Neural cell (in vitro differentiated cells): ENCODE data around the gene STAM2. TPM values are rescaled to one million over a fixed set of nuclear protein-coding genes. Genes with fewer than 3 reads are reported as not detected.

Experiments
- H2AFZ ChIP-seq: fragments of 200-600, 300-800 bp; sonication (generic), shearing (Covaris generic); 2 replicates; pipeline ENCODE4 v1.6.0; 2014; ENCODE audit warnings: low read depth, mild to moderate bottlenecking, antibody characterized with exemption, low read length, moderate library complexity
- H3F3A ChIP-seq: fragments of 200-600 bp; shearing (Covaris generic); 2 replicates; pipeline ENCODE4 v1.6.1; 2016; ENCODE audit warnings: mild to moderate bottlenecking, moderate library complexity, mixed read lengths, antibody characterized with exemption, low read length; ENCODE audit not compliant: insufficient read depth, poor library complexity, severe bottlenecking
- H3K27ac ChIP-seq: fragments of 200-600, 300-800 bp; sonication (generic), shearing (Covaris generic); 2 replicates; pipeline ENCODE4 v1.5.1; 2014; ENCODE audit warnings: mild to moderate bottlenecking, low read length, moderate library complexity
- H3K27me3 ChIP-seq: fragments of 300-800, 200-600 bp; sonication (generic), shearing (Covaris generic); 2 replicates; pipeline ENCODE4 v1.6.0; 2014; ENCODE audit warnings: mild to moderate bottlenecking, low read depth, low read length, moderate library complexity; ENCODE audit not compliant: insufficient read depth
- H3K36me3 ChIP-seq: fragments of 300-800, 200-600 bp; sonication (generic), shearing (Covaris generic); 2 replicates; pipeline ENCODE4 v1.5.1; 2014; ENCODE audit warnings: mild to moderate bottlenecking, antibody characterized with exemption, low read length, moderate library complexity; ENCODE audit not compliant: insufficient read depth
- H3K4me2 ChIP-seq: fragments of 300-800, 200-600 bp; sonication (generic), shearing (Covaris generic); 2 replicates; pipeline ENCODE4 v1.6.0; 2014; ENCODE audit warnings: mild to moderate bottlenecking, low read length
- H3K4me3 ChIP-seq: fragments of 300-800, 200-600 bp; sonication (generic), shearing (Covaris generic); 2 replicates; pipeline ENCODE4 v1.5.1; 2014; ENCODE audit warnings: mild to moderate bottlenecking, low read length, moderate library complexity
- H3K79me2 ChIP-seq: fragments of 200-600 bp; shearing (Covaris generic); replicated peaks from 2 replicates; pipeline ENCODE4 v1.6.0; 2014; ENCODE audit warnings: mild to moderate bottlenecking, low read length, moderate library complexity; ENCODE audit not compliant: insufficient read depth
- H3K9ac ChIP-seq: fragments of 300-800, 200-600 bp; sonication (generic), shearing (Covaris generic); 2 replicates; pipeline ENCODE4 v1.6.1; 2016; ENCODE audit warnings: mild to moderate bottlenecking, low read length, mixed read lengths
- H3K9me2 ChIP-seq: fragments of 200-600 bp; shearing (Covaris generic); 2 replicates; pipeline ENCODE4 v1.6.1; 2016; ENCODE audit warnings: mild to moderate bottlenecking, low read length, mixed read lengths; ENCODE audit not compliant: insufficient read depth
- H3K9me3 ChIP-seq: fragments of 200-600, 300-800 bp; sonication (generic), shearing (Covaris generic); 2 replicates; pipeline ENCODE4 v1.6.1; 2016; ENCODE audit warnings: mild to moderate bottlenecking, mixed run types, low read length, moderate library complexity, mixed read lengths
- H4K20me1 ChIP-seq: fragments of 200-600 bp; shearing (Covaris generic); 2 replicates; pipeline ENCODE4 v1.6.1; 2016; ENCODE audit warnings: mild to moderate bottlenecking, mixed run types; ENCODE audit not compliant: insufficient read depth
- CTCF ChIP-seq: fragments of 450-650 bp; IDR thresholded peaks from 2 replicates; pipeline ENCODE4 v1.5.1; 2014; ENCODE audit warnings: antibody characterized with exemption, mild to moderate bottlenecking, moderate library complexity; ENCODE audit not compliant: poor library complexity, severe bottlenecking
- EP300 ChIP-seq: fragments of 450-650 bp; conservative IDR thresholded peaks from 2 replicates; pipeline ENCODE4 v1.6.1; 2014; ENCODE audit warnings: antibody characterized with exemption, mild to moderate bottlenecking, moderate library complexity; ENCODE audit not compliant: poor library complexity, severe bottlenecking
- EZH2 ChIP-seq: fragments of 200-600, 300-800 bp; shearing (Covaris generic), sonication (generic); IDR thresholded peaks from 2 replicates; pipeline ENCODE4 v1.6.1; 2014; ENCODE audit warnings: antibody characterized with exemption, low read length, borderline replicate concordance, mild to moderate bottlenecking; ENCODE audit not compliant: insufficient read depth, poor library complexity, severe bottlenecking
- MXI1 ChIP-seq: fragments of 450-650 bp; conservative IDR thresholded peaks from 2 replicates; pipeline ENCODE4 v1.6.1; 2014; ENCODE audit warnings: antibody characterized with exemption, mild to moderate bottlenecking; ENCODE audit not compliant: poor library complexity, severe bottlenecking
- POLR2AphosphoS5 ChIP-seq: IDR thresholded peaks from 2 replicates; pipeline ENCODE4 v1.6.1; 2012
- RAD21 ChIP-seq: fragments of 450-650 bp; conservative IDR thresholded peaks from 2 replicates; pipeline ENCODE4 v1.6.1; 2014; ENCODE audit warnings: antibody characterized with exemption, mild to moderate bottlenecking, moderate library complexity
- REST ChIP-seq: IDR thresholded peaks from 2 replicates; pipeline ENCODE4 v1.6.1; 2012; ENCODE audit warnings: borderline replicate concordance
- SMC3 ChIP-seq: fragments of 450-650 bp; conservative IDR thresholded peaks from 2 replicates; pipeline ENCODE4 v1.6.1; 2014; ENCODE audit warnings: antibody characterized with exemption, mild to moderate bottlenecking, moderate library complexity; ENCODE audit not compliant: poor library complexity
- TAF1 ChIP-seq: IDR thresholded peaks from 2 replicates; pipeline ENCODE4 v1.6.1; 2012; ENCODE audit warnings: low read depth
- polyA plus RNA-seq: library from polyadenylated mRNA; depleted of rRNA; stranded (reverse); fragments of >200 nt; gene quantifications from 2 replicates; pipeline ENCODE4 v1.2.3, GENCODE V29; 2014

STAM2 gene
- polyA plus RNA-seq, 1 donor from 2014 or later: 47.5 TPM

DNA sequence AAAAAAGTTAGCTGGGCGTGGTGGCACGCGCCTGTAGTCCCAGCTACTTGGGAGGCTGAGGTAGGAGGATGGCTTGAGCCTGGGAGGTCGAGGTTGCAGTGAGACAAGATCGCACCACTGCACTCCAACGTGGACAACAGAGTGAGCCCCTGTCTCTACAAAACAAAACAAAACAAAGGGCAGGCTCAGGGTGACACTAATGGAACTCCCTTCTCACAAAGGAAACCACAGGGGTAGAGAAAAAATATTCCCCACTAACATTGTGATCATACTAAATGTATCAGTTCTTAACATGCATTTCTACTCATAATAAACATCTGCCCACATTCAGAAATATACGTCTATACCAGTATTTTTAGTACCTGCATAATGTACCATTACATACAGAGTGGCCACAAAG, 21.1 kb downstream of the STAM2 start:
- no peaks in the 10 kb centered on the region for H4K20me1 ChIP-seq
- no peak overlapping the region for H3K4me2 ChIP-seq
- H3K27me3 ChIP-seq: no peaks in the 10 kb centered on the region
- no peaks in the 10 kb centered on the region for H3K36me3 ChIP-seq
- H3K79me2 ChIP-seq: peaks cover 15% of the 10 kb centered on the region
- H3K4me3 ChIP-seq: no peak overlapping the region
- H3K9ac ChIP-seq: no peak overlapping the region
- no peak overlapping the region for H3K27ac ChIP-seq
- TF ChIP-seq RAD21 (no peak), REST (no peak), SMC3 (no peak), EP300 (no peak), EZH2 (no peak), MXI1 (no peak), CTCF (no peak), TAF1 (no peak), POLR2AphosphoS5 (no peak)
- H3K9me3 ChIP-seq: no peaks in the 10 kb centered on the region
- peaks cover 7% of the 10 kb centered on the region for H3F3A ChIP-seq
- no peaks in the 10 kb centered on the region for H3K9me2 ChIP-seq
- H2AFZ ChIP-seq: no peak overlapping the region

- TF ChIP-seq MXI1: no peak
- TF ChIP-seq EZH2: no peak
- no peak for TF ChIP-seq EP300
- TF ChIP-seq REST: no peak
- TF ChIP-seq CTCF: no peak
- no peak for TF ChIP-seq POLR2AphosphoS5
- TF ChIP-seq SMC3: no peak
- no peak for TF ChIP-seq RAD21
- TF ChIP-seq TAF1: no peak
- H3K27ac ChIP-seq: no peak overlapping the region
- no peaks in the 10 kb centered on the region for H3K36me3 ChIP-seq
- H3F3A ChIP-seq: no peaks in the 10 kb centered on the region
- no peak overlapping the region for H3K4me3 ChIP-seq
- H3K9me3 ChIP-seq: no peaks in the 10 kb centered on the region
- H3K9me2 ChIP-seq: no peaks in the 10 kb centered on the region
- no peak overlapping the region for H3K9ac ChIP-seq
- H3K79me2 ChIP-seq: no peaks in the 10 kb centered on the region
- H3K4me2 ChIP-seq: no peak overlapping the region
- no peak overlapping the region for H2AFZ ChIP-seq
- H3K27me3 ChIP-seq: no peaks in the 10 kb centered on the region
- no peaks in the 10 kb centered on the region for H4K20me1 ChIP-seq
Observed at GRCh38 chr2:152134488-152135280, 40.9 kb downstream of the STAM2 start.
